Choroid plexus epithelial cell (primary cell): ENCODE data around the gene ECI1.

Source experiments
- DNase-seq: peaks from one replicate; pipeline ENCODE4 v3.0.0-alpha.2; 2010; ENCODE audit warnings: low read depth
- H3K4me3 ChIP-seq: 2 replicates; pipeline ENCODE4 v1.5.1; 2011; ENCODE audit warnings: low read depth, mild to moderate bottlenecking, control low read depth, low read length, moderate library complexity
- CTCF ChIP-seq: conservative IDR thresholded peaks from 2 replicates; pipeline ENCODE4 v1.5.1; 2011; ENCODE audit warnings: low read depth, mild to moderate bottlenecking, control low read depth, inconsistent platforms, low read length, moderate library complexity

The ECI1 gene

GRCh38 chr16:2230376-2230775, 21.0 kb downstream of the ECI1 start:
- no peak for DNase-seq
- H3K4me3 ChIP-seq, result no peak overlapping the region
- TF ChIP-seq CTCF, result no peak

GRCh38 chr16:2229632-2230250, 21.6 kb downstream of the ECI1 start:
- no peak for TF ChIP-seq CTCF
- no peak overlapping the region for H3K4me3 ChIP-seq
- no peak for DNase-seq

- H3K4me3 ChIP-seq, result no peak overlapping the region
- DNase-seq, result no peak
- no peak for TF ChIP-seq CTCF
Observed at GRCh38 chr16:2229091-2229490, 22.3 kb downstream of the ECI1 start.

GRCh38 chr16:2228161-2228824, 23.1 kb downstream of the ECI1 start:
- no peak overlapping the region for H3K4me3 ChIP-seq
- TF ChIP-seq CTCF, result no peak
- no peak for DNase-seq

- no peak overlapping the region for H3K4me3 ChIP-seq
- DNase-seq, result no peak
- TF ChIP-seq CTCF, result no peak
Observed at GRCh38 chr16:2226918-2227317, 24.5 kb downstream of the ECI1 start.

GRCh38 chr16:2226245-2226793, 25.1 kb downstream of the ECI1 start:
- no peak for TF ChIP-seq CTCF
- no peak for DNase-seq
- no peak overlapping the region for H3K4me3 ChIP-seq
